ENCODE measurements around the gene TM6SF1. TPM values are rescaled to one million over a fixed set of nuclear protein-coding genes. Genes with fewer than 3 reads are reported as not detected.

Gene TM6SF1
- total RNA-seq, 1 donor from 2014 or later: not detected

DNA sequence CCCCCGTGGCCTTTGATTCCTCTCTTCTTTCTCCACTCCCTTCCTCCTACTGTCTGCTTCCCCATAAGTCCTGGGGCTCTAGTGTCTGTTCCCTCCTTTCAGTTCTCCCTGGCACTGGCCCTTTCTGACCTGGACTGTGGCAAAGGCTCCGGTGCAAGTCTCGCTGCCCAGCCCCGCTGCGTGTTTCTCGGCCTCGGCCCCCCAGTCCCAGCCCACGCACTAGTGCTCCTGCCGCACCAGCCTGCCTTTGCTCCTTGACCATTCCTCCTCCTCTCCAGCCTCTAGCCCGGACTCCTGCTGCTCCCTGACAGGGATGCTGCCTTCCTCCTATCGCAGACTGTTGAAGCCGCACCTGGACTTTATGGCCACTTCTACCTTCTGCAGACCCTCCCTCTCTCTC lies 2.1 kb downstream of the TM6SF1 start:
- no peak overlapping the region for H3K4me3 Mint-ChIP-seq (ENCODE audit: low read depth)
- H3K27me3 Mint-ChIP-seq: peaks cover 51% of the 10 kb centered on the region

DNA sequence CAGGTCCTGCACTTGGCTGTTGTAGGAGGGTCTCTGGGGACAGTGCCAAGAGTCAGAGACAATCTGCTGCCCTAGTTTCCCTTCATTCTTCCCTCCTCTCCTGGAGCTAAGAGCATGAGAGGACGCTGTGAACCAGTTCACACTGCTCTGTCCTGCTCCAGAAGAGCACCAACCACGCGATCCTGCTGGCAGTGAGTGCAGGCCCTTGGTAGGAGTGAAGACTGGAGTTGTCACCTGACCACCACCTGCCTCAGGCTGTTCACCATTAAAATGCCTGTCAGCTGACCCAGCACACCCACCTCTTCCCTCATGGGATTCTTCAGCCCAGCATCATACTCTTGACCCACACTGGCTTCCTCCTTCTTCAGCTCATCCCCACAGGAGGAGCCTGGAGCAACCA lies 2.9 kb downstream of the TM6SF1 start:
- Mint-ChIP-seq H3K4me3 (ENCODE audit: low read depth) (peak overlapping the region; percentile 29), H3K9me3 (ENCODE audit: low read depth) (no peaks in the 10 kb centered on the region), H3K4me1 (ENCODE audit: low read depth) (peaks cover 2% of the 10 kb centered on the region), H3K27ac (peak overlapping the region; percentile 23), H3K27me3 (peaks cover 46% of the 10 kb centered on the region), H3K36me3 (ENCODE audit: insufficient read depth) (no peaks in the 10 kb centered on the region)
- TF ChIP-seq, protein P1, sequence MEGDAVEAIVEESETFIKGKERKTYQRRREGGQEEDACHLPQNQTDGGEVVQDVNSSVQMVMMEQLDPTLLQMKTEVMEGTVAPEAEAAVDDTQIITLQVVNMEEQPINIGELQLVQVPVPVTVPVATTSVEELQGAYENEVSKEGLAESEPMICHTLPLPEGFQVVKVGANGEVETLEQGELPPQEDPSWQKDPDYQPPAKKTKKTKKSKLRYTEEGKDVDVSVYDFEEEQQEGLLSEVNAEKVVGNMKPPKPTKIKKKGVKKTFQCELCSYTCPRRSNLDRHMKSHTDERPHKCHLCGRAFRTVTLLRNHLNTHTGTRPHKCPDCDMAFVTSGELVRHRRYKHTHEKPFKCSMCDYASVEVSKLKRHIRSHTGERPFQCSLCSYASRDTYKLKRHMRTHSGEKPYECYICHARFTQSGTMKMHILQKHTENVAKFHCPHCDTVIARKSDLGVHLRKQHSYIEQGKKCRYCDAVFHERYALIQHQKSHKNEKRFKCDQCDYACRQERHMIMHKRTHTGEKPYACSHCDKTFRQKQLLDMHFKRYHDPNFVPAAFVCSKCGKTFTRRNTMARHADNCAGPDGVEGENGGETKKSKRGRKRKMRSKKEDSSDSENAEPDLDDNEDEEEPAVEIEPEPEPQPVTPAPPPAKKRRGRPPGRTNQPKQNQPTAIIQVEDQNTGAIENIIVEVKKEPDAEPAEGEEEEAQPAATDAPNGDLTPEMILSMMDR (IDR thresholded peaks at IDR 0.05; ENCODE audit: unreplicated experiment): no peak
- DNase-seq (ENCODE audit: low spot score, unreplicated experiment): no peak

More for the DNA sequence above, 2.1 kb downstream of the TM6SF1 start:
- Mint-ChIP-seq H3K4me1 (ENCODE audit: low read depth) (peaks cover 2% of the 10 kb centered on the region), H3K9me3 (ENCODE audit: low read depth) (no peaks in the 10 kb centered on the region), H3K27ac (no peak overlapping the region), H3K36me3 (ENCODE audit: insufficient read depth) (no peaks in the 10 kb centered on the region)
- DNase-seq (ENCODE audit: low spot score, unreplicated experiment): no peak
- TF ChIP-seq, protein P1 (IDR thresholded peaks at IDR 0.05; ENCODE audit: unreplicated experiment): no peak

DNA sequence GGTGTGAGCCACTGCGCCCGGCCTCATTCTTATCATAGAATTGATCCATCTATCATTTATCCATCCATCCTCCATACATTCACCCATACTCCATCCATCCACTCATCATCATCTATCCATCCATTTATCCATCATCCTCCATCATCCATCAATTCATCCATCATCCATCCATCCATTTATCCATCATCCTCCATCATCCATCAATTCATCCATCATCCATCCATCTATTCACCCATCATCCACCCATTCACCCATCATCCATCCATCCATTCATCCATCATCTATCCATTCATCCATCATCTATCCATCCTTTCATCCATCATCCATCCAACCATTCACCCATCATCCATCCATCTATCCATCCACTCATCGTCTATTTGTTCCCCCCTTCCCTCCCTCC lies 3.7 kb downstream of the TM6SF1 start:
- no peak for DNase-seq (ENCODE audit: low spot score, unreplicated experiment)
- Mint-ChIP-seq H3K9me3 (ENCODE audit: low read depth) (no peaks in the 10 kb centered on the region), H3K4me3 (ENCODE audit: low read depth) (no peak overlapping the region), H3K27ac (no peak overlapping the region), H3K27me3 (peaks cover 41% of the 10 kb centered on the region), H3K36me3 (ENCODE audit: insufficient read depth) (no peaks in the 10 kb centered on the region), H3K4me1 (ENCODE audit: low read depth) (peaks cover 2% of the 10 kb centered on the region)
- TF ChIP-seq, protein P1 (IDR thresholded peaks at IDR 0.05; ENCODE audit: unreplicated experiment): no peak

DNA sequence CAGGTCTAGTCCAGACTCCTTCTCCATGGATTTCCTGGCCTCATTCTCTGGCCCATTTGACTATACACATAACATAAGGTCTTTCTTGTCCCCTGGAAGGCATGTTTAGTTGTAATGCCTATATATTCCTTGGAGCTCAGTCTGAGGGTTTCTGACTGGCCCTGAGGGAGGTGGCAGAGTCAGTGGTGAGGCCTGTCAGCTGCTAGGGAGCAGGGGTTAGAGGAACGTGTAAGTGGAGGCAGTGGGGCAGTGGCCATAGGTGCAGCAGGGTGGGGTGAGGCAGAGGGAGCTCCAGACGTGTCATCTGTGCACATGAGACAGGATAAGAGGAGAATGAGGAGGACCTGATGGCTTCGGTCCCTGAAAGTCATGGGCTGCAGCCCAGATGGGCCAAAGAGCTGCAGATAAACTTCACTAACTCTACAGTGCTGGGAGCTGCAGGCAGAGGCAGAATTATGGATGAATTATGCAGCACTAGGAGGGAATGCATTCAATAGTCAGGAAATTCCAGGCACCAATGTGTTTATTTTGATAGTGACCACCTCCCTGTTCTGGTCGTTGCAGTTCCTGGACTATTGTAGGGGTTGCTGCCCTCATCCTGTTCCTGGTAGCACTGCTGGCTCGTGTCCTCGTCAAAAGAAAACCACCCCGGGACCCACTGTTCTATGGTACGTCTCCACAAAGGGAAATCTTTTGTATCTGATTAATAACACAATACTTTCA lies 4.9 kb downstream of the TM6SF1 start:
- peaks cover 34% of the 10 kb centered on the region for H3K27me3 Mint-ChIP-seq
- no peaks in the 10 kb centered on the region for H3K36me3 Mint-ChIP-seq (ENCODE audit: insufficient read depth)
- no peak overlapping the region for H3K4me3 Mint-ChIP-seq (ENCODE audit: low read depth)
- no peak for DNase-seq (ENCODE audit: low spot score, unreplicated experiment)
- TF ChIP-seq, protein P1 (IDR thresholded peaks at IDR 0.05; ENCODE audit: unreplicated experiment): no peak
- no peaks in the 10 kb centered on the region for H3K4me1 Mint-ChIP-seq (ENCODE audit: low read depth)
- no peaks in the 10 kb centered on the region for H3K9me3 Mint-ChIP-seq (ENCODE audit: low read depth)
- no peak overlapping the region for H3K27ac Mint-ChIP-seq

DNA sequence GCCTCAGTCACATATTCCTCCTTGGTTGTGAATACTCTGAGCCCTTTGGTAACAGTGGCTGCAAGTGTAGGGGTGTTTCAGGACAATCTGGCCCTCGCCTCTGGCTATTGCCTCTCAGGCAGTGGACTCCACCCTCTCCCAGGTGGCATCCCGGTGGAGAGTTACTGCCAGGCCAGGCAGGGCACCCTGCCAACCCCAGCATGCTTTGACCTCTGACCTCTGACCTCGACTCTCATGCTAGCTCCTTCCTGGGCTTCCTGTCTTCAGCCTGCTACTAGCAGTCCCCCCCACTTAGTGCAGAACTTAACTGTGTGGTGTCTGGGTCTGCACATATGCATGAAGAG lies 5.5 kb downstream of the TM6SF1 start:
- TF ChIP-seq, protein P1 (IDR thresholded peaks at IDR 0.05; ENCODE audit: unreplicated experiment): no peak
- no peaks in the 10 kb centered on the region for H3K9me3 Mint-ChIP-seq (ENCODE audit: low read depth)
- H3K27ac Mint-ChIP-seq: no peak overlapping the region
- no peak overlapping the region for H3K4me3 Mint-ChIP-seq (ENCODE audit: low read depth)
- no peak for DNase-seq (ENCODE audit: low spot score, unreplicated experiment)
- H3K27me3 Mint-ChIP-seq: peaks cover 33% of the 10 kb centered on the region
- H3K36me3 Mint-ChIP-seq (ENCODE audit: insufficient read depth): no peaks in the 10 kb centered on the region
- H3K4me1 Mint-ChIP-seq (ENCODE audit: low read depth): no peaks in the 10 kb centered on the region
